Esophagus squamous epithelium (tissue), 5 donors: ENCODE measurements around the gene NPEPPS. TPM values are rescaled to one million over a fixed set of nuclear protein-coding genes. Genes with fewer than 3 reads are reported as not detected.
"Not testable (repeated sequence)": the region's sequence is repeated elsewhere in the genome, so short reads cannot be mapped to it uniquely, and the experiment has no call there.

ENCODE experiments used
- DNase-seq: peaks from one replicate; lab custom pipeline; 2025; lab: John Stamatoyannopoulos, UW
- H3K27ac ChIP-seq, 4 donors: fragments of 200-600 bp; sonication (generic); one replicate each; pipeline ENCODE4 v1.5.1; 2016 to 2019; ENCODE audit warnings: mild to moderate bottlenecking in 1 of 4
- H3K27me3 ChIP-seq, 4 donors: fragments of 200-600 bp; sonication (generic); 1 replicate in 3 of 4; 2 replicates in 1 of 4; pipeline versions ENCODE4 v1.5.1 to v1.6.0; 2017 to 2021; ENCODE audit warnings: antibody characterized with exemption in 1 of 4
- H3K36me3 ChIP-seq, 3 donors: fragments of 200-600 bp; sonication (generic); one replicate each; pipeline ENCODE4 v1.5.1; 2016 to 2019
- H3K4me1 ChIP-seq, 3 donors: fragments of 200-600 bp; sonication (generic); one replicate each; pipeline ENCODE4 v1.5.1; 2017 to 2019
- H3K4me3 ChIP-seq, 4 donors: fragments of 200-600 bp; sonication (generic); 1 replicate in 3 of 4; 2 replicates in 1 of 4; pipeline ENCODE4 v1.5.1; 2016 to 2019; ENCODE audit warnings: mild to moderate bottlenecking in 2 of 4, moderate library complexity in 1 of 4
- H3K9me3 ChIP-seq, 3 donors: fragments of 200-600 bp; sonication (generic); one replicate each; pipeline ENCODE4 v1.5.1; 2016 to 2019
- POLR2A ChIP-seq, 4 donors: fragments of 450-650 bp; IDR thresholded peaks; one replicate each; pipeline ENCODE4 v1.6.1; 2017; ENCODE audit warnings: antibody characterized with exemption in 4 of 4, mild to moderate bottlenecking in 4 of 4, moderate library complexity in 3 of 4
- WGBS, 2 donors: methylation state at CpG; one replicate each; pipeline ENCODE4 v1.1.5; 2018; 5-methylcytosine and 5-hydroxymethylcytosine counted together
- intact Hi-C: fragments of 100-400 bp; cut with DNase I; formaldehyde crosslinking; loops from one replicate; pipeline ENCODE4 v1.15.0; 2022
- total RNA-seq, 4 donors: library from RNA; depleted of rRNA; stranded (reverse); fragments of >200 nt; gene quantifications; one replicate each; pipeline ENCODE4 v1.1.0, GENCODE V29; 2016
- TF ChIP-seq, protein P1 (sequence below), 6 experiments: fragments of 450-650 bp in 4 of 6; fragments of 200-600 bp in 2 of 6; sonication (generic) in 2 of 6; IDR thresholded peaks; one replicate each; pipeline ENCODE4 v1.5.1; 2016 to 2019; ENCODE audit warnings: antibody characterized with exemption in 6 of 6, mild to moderate bottlenecking in 4 of 6, moderate library complexity in 4 of 6
- donor health status: DM: yes; HTN: yes; CAD: no.

NPEPPS gene
- total RNA-seq, 4 donors from 2014 or later: 91.2 to 216 (median 172) TPM

DNA sequence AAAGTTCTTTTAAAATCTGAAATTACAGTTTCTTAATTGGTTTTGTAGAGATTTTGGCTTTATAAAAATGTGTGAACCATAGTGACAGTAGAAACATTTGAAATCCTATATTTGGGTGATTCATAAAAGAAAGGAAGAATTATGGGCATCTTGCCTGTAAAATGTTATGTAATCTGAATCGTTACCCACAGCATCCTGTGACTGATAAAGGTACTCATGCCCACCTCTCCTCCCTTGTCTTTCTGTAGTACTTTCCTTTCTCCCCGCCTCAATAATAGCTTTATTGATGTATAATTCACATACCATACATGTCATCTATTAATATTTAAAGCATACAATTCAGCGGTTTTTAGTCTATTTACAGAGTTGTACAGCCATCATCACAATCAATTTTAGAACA, 36.4 kb downstream of the NPEPPS start:
- DNase-seq, H3K4me1 ChIP-seq, intact Hi-C loops, H3K27me3 ChIP-seq, H3K4me3 ChIP-seq, H3K9me3 ChIP-seq, H3K27ac ChIP-seq: not testable (repeated sequence)
- H3K36me3 ChIP-seq: peaks cover 0 to 62% (median 0%) of the 10 kb centered on the region in 3 donors
- 50 to 56% methylated on average over 3 of the region's 3 CpGs for WGBS, 2 donors

DNA sequence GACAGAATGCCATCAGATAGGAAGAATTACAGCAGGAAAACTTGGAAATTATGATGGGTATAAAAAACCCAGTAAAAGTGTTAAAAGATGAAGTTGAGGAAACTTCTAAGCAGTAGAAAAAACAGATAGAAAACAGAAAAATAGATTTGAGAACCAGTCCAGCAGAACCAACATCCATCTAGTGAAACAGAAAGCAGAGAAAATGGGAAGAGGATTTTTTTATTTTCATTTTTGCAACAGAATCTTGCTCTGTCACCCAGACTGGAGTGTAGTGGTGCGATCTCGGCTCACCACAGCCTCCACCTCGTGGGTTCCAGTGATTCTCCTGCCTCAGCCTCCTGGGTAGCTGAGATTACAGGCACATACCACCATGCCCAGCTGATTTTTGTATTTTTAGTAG, 41.7 kb downstream of the NPEPPS start:
- DNase-seq, H3K4me1 ChIP-seq, intact Hi-C loops, H3K27me3 ChIP-seq, H3K27ac ChIP-seq, H3K9me3 ChIP-seq, H3K4me3 ChIP-seq: not testable (repeated sequence)
- WGBS, 2 donors: 85 to 100% methylated on average over 3 of the region's 3 CpGs
- peaks cover 0 to 36% (median 0%) of the 10 kb centered on the region in 3 donors for H3K36me3 ChIP-seq

DNA sequence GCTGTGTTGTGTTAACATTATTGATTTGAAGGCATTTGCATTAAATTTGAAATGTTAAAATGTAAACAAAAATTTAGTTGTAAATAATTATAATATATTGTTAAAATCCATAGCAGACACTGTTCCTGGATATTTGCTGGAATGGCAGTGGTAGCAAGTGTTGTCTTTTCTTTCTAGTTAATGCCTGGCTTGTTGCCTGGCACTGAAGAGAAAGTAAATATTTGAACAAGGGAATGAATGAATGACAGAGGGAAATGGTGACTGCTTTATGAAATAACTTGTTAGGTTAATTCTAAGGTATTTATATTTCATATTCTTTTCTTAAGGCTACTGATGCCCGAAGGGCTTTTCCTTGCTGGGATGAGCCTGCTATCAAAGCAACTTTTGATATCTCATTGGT, 51.5 kb downstream of the NPEPPS start:
- WGBS, 2 donors: no CpG with 5 or more reads among the region's 1 CpG
- H3K27ac ChIP-seq, DNase-seq, H3K4me3 ChIP-seq, H3K4me1 ChIP-seq, intact Hi-C loops, H3K9me3 ChIP-seq, H3K27me3 ChIP-seq: not testable (repeated sequence)
- H3K36me3 ChIP-seq: peaks cover 0 to 62% (median 0%) of the 10 kb centered on the region in 3 donors

DNA sequence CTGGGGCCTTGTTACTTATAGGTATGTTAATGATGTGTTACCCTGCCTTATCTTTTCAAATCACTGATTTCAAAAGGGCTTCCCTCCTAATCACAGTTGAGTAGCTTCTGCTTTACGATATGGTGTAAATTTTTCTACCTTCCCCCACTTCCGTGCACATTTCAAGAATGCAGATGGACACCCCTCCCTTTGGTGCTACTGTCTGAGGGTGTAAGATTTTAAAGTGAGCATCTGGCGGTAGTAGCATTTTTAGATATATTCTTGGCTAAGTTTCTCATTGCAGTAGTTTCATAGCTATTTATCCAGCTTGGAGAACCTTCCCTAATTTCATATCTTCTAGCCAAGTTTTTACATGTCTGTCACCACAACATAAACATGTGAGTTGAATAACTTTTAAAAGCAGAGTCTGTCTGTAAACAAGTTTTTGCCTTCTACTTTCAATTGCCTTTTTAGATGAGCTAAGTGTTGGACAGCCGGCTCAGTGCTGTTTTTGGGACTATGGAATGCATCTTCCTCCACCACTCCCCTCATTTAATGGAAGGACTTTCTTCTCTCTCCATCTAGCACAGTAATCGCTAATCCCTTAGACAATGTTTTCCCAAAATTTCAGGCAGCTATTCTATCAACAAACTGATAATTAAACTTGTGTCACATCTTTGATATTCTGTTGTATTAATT, 55.6 kb downstream of the NPEPPS start:
- Histone ChIP-seq H3K36me3 (peaks cover 0 to 81% (median 0%) of the 10 kb centered on the region in 3 donors), H3K27ac (peak overlapping the region in 1 of 4 donors; percentile 29)
- DNase-seq, H3K4me3 ChIP-seq, intact Hi-C loops, H3K27me3 ChIP-seq, H3K4me1 ChIP-seq, H3K9me3 ChIP-seq: not testable (repeated sequence)
- whole genome bisulfite sequencing, 2 donors: 69 to 73% methylated on average over 5 of the region's 5 CpGs

DNA sequence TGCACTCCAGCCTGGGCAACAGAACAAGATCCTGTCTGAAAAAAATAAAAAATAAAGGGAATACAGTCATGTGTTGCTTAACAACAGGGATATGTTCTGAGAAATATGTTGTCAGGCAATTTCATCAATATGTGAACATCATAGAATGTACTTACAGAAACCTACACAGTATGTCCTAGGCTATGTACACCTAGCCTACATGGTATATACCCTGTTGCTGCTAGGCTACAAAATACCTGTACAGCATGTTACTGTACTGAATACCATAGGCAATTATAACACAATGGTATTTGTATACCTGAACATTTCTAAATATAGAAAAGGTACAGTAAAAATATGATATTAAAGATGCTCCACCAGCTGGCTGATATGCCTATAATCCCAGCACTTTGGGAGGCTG, 62.6 kb downstream of the NPEPPS start:
- H3K27ac ChIP-seq, DNase-seq, intact Hi-C loops, H3K9me3 ChIP-seq, H3K27me3 ChIP-seq, H3K4me3 ChIP-seq, H3K4me1 ChIP-seq: not testable (repeated sequence)
- peaks cover 0 to 100% (median 20%) of the 10 kb centered on the region in 3 donors for H3K36me3 ChIP-seq

DNA sequence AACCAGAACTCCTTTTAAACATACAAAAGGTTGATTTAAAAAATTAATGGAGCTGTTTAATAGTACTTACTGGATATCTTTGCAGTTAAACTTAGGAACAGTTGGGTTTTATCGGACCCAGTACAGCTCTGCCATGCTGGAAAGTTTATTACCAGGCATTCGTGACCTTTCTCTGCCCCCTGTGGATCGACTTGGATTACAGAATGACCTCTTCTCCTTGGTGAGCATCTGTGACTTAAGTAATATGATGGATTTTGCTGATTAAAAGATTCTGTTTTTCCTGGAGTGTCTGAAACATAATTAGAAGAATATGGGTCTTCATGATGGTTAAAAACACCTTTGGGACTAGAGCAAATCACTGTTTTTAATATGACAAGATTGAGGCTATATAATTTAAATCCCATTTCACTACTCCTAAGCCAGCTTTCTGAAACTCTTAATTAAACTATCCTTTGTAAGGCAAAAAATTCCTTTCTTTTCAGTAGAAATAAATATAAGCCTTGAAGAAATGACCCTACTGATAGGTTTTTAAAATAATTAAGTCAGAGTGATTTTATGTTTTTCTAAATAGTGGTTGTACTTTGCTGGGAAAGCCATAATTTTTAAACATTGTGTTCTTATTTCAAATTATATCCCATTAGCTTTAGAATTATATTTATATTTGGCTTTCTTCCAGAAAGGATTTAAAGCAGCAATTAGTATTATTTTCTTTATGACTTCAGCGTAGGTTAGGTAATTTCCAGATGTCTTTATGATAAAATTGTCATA, 73.1 kb downstream of the NPEPPS start:
- TF ChIP-seq POLR2A (IDR thresholded peaks at IDR 0.05): no peak
- TF ChIP-seq, protein P1, sequence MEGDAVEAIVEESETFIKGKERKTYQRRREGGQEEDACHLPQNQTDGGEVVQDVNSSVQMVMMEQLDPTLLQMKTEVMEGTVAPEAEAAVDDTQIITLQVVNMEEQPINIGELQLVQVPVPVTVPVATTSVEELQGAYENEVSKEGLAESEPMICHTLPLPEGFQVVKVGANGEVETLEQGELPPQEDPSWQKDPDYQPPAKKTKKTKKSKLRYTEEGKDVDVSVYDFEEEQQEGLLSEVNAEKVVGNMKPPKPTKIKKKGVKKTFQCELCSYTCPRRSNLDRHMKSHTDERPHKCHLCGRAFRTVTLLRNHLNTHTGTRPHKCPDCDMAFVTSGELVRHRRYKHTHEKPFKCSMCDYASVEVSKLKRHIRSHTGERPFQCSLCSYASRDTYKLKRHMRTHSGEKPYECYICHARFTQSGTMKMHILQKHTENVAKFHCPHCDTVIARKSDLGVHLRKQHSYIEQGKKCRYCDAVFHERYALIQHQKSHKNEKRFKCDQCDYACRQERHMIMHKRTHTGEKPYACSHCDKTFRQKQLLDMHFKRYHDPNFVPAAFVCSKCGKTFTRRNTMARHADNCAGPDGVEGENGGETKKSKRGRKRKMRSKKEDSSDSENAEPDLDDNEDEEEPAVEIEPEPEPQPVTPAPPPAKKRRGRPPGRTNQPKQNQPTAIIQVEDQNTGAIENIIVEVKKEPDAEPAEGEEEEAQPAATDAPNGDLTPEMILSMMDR (IDR thresholded peaks at IDR 0.05): no peak
- H3K36me3 ChIP-seq: peaks cover 0 to 100% (median 30%) of the 10 kb centered on the region in 3 donors
- H3K27ac ChIP-seq: peak overlapping the region in 3 of 4 donors; percentile 0 to 37 (median 31)
- intact Hi-C loops: no loop called here
- WGBS, 2 donors: 43 to 57% methylated on average over 4 of the region's 4 CpGs
- H3K4me1 ChIP-seq: peaks cover 0 to 21% (median 7%) of the 10 kb centered on the region in 3 donors
- no peak for DNase-seq
- no peaks in the 10 kb centered on the region for H3K9me3 ChIP-seq
- H3K4me3 ChIP-seq: no peak overlapping the region
- H3K27me3 ChIP-seq: no peaks in the 10 kb centered on the region

DNA sequence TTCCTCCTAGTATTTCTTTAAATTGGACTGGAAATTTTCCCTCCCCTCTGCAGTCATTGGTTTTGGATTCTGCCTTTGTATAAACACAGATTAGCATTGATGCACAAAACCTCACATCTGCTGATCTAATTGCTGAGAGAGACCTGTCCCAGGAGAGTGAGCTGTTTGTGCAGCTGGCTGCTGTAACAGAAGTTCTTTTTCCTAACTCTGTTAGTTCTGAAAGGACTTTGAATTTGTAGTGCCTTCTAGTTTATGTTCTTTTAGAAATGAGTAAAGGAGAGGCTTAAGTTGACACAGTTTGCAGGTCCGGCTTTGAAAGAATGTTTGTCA, 73.7 kb downstream of the NPEPPS start:
- Histone ChIP-seq H3K27me3 (no peaks in the 10 kb centered on the region), H3K36me3 (peaks cover 0 to 100% (median 28%) of the 10 kb centered on the region in 3 donors), H3K27ac (peak overlapping the region in 2 of 4 donors; percentile 0 to 37), H3K4me3 (no peak overlapping the region), H3K4me1 (peaks cover 0 to 21% (median 7%) of the 10 kb centered on the region in 3 donors), H3K9me3 (no peaks in the 10 kb centered on the region)
- WGBS, 2 donors: 43 to 67% methylated on average over 1 of the region's 1 CpG
- DNase-seq: no peak
- no peak for TF ChIP-seq POLR2A (IDR thresholded peaks at IDR 0.05)
- TF ChIP-seq, protein P1 (IDR thresholded peaks at IDR 0.05): no peak
- intact Hi-C loops: no loop called here
